ENCODE results near the gene ARL6IP4. TPM values are rescaled to one million over a fixed set of nuclear protein-coding genes. Genes with fewer than 3 reads are reported as not detected.

The ARL6IP4 gene
- total and polyA plus RNA-seq, 10 of the 15 experiments (the other 5 are each of a cell fraction or from before 2014, with no cell fraction given), result 2.5 to 320 (median 188) TPM

DNA sequence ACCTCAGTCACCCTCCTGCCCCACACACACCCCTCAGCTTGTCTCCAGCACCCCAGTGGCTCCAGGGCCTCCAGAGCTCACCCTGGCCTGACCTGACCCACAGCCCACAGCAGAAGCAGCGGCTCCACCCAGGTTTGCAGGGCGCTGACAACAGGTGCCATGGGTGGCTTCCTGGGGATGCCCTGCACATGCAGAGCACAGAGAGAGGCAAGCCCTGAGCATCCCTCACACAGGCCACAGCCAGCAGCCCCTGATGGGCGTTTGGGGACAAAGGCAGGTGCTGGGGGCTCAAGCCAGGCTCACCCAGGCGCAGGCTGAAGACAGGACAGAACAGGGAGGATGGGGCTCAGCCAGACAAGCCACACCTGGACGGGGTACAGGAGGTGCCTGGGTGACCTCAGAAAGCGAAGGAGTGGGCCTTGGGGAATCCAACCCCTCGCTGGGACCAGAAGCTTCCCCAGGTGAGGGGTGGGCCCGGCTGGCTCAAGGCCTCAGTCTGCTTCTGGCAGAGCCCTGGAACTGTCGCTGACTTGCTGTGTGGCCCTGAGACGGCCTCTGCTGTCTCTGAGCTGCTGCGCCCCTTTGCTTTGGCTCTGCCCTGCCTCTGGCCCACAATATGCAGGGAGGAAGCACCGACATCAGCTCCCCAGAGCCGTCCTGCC is 10.6 kb downstream of the ARL6IP4 start:
- TF ChIP-seq, protein P1, sequence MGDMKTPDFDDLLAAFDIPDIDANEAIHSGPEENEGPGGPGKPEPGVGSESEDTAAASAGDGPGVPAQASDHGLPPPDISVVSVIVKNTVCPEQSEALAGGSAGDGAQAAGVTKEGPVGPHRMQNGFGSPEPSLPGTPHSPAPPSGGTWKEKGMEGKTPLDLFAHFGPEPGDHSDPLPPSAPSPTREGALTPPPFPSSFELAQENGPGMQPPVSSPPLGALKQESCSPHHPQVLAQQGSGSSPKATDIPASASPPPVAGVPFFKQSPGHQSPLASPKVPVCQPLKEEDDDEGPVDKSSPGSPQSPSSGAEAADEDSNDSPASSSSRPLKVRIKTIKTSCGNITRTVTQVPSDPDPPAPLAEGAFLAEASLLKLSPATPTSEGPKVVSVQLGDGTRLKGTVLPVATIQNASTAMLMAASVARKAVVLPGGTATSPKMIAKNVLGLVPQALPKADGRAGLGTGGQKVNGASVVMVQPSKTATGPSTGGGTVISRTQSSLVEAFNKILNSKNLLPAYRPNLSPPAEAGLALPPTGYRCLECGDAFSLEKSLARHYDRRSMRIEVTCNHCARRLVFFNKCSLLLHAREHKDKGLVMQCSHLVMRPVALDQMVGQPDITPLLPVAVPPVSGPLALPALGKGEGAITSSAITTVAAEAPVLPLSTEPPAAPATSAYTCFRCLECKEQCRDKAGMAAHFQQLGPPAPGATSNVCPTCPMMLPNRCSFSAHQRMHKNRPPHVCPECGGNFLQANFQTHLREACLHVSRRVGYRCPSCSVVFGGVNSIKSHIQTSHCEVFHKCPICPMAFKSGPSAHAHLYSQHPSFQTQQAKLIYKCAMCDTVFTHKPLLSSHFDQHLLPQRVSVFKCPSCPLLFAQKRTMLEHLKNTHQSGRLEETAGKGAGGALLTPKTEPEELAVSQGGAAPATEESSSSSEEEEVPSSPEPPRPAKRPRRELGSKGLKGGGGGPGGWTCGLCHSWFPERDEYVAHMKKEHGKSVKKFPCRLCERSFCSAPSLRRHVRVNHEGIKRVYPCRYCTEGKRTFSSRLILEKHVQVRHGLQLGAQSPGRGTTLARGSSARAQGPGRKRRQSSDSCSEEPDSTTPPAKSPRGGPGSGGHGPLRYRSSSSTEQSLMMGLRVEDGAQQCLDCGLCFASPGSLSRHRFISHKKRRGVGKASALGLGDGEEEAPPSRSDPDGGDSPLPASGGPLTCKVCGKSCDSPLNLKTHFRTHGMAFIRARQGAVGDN (IDR thresholded peaks at IDR 0.05), result no peak
- TF ChIP-seq NR2C1 (IDR thresholded peaks at IDR 0.05), result no peak
- TF ChIP-seq MYB (IDR thresholded peaks at IDR 0.05; ENCODE audit: borderline replicate concordance, low read depth, low read length), result no peak
- TF ChIP-seq JUND (IDR thresholded peaks at IDR 0.05; ENCODE audit: low read depth, low read length), result no peak
- H3K9ac ChIP-seq (ENCODE audit: control insufficient read depth, insufficient read depth, low read length), result no peak overlapping the region

More for the DNA sequence above, 10.6 kb downstream of the ARL6IP4 start:
- no peak overlapping the region for H3K4me2 ChIP-seq (ENCODE audit: control insufficient read depth, insufficient read depth)
- DNase-seq (ENCODE audit: low read depth, low spot score) (no peak), ATAC-seq (no peak), FAIRE-seq (no peak)
- SMC1A ChIA-PET (ENCODE audit: uncharacterized antibody, unreplicated experiment), result no interaction called here
- H2AFZ ChIP-seq (ENCODE audit: control insufficient read depth, low read depth, low read length), result no peak overlapping the region
- intact Hi-C loops (cut with micrococcal nuclease; ENCODE audit: unreplicated experiment), result no loop called here
- H3K4me3 ChIP-seq, result no peak overlapping the region
- CTCF ChIA-PET, result no interaction called here
- no peaks in the 10 kb centered on the region for H3K79me2 ChIP-seq (ENCODE audit: control insufficient read depth, insufficient read depth, low read length)
- no peaks in the 10 kb centered on the region for H4K20me1 ChIP-seq (ENCODE audit: control insufficient read depth, insufficient read depth)
- in situ Hi-C loops (cut with MboI), result no loop called here
- POLR2A ChIA-PET, result no interaction called here
- BruUV-seq (replicated peaks), result no TSS peak
- RAD21 ChIA-PET (ENCODE audit: unreplicated experiment), result no interaction called here
- no peaks in the 10 kb centered on the region; a peak in 1 of 4 replicates for H3K27me3 ChIP-seq (replicated peaks in 1 of 2; ENCODE audit: control insufficient read depth in 2 of 2, insufficient read depth in 2 of 2, low read length in 1 of 2)
- H3K4me1 ChIP-seq (ENCODE audit: control insufficient read depth, insufficient read depth, low read length), result peaks cover 9% of the 10 kb centered on the region
- no peaks in the 10 kb centered on the region for H3K9me3 ChIP-seq (replicated peaks; ENCODE audit: control insufficient read depth, insufficient read depth, low read length)
- H3K27ac ChIP-seq (ENCODE audit: control insufficient read depth, insufficient read depth), result no peak overlapping the region
- no peaks in the 10 kb centered on the region for H3K36me3 ChIP-seq (ENCODE audit: control insufficient read depth in 2 of 2, insufficient read depth in 2 of 2, low read length in 1 of 2)
- WGBS (ENCODE audit: insufficient coverage, insufficient replicate concordance, low lambda C conversion rate, missing lambda C conversion rate), result 34% methylated on average over 12 of the region's 13 CpGs

Data from GM12878 (cell line).